Measurements from ENCODE around the gene PPFIA2.

DNA sequence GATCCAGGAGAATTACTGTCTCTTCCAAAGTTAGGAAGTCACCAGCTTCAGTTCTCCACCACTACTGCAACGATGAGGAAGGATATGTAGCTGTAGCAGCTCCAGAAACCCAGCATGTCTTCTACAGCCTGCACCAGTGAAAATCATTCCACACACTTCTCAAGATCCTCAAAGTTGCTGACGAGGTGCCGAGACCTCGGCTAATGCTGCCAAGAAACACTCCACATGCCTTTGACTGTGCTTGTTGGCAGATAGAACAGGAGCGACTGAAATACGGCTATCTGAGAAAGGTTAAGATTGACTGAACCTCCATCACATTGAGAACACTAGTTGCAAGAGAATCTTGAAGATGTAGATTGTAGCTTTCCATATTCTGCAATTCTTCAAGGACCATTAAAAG is 241.9 kb downstream of the PPFIA2 start:
- TF ChIP-seq, protein P1, sequence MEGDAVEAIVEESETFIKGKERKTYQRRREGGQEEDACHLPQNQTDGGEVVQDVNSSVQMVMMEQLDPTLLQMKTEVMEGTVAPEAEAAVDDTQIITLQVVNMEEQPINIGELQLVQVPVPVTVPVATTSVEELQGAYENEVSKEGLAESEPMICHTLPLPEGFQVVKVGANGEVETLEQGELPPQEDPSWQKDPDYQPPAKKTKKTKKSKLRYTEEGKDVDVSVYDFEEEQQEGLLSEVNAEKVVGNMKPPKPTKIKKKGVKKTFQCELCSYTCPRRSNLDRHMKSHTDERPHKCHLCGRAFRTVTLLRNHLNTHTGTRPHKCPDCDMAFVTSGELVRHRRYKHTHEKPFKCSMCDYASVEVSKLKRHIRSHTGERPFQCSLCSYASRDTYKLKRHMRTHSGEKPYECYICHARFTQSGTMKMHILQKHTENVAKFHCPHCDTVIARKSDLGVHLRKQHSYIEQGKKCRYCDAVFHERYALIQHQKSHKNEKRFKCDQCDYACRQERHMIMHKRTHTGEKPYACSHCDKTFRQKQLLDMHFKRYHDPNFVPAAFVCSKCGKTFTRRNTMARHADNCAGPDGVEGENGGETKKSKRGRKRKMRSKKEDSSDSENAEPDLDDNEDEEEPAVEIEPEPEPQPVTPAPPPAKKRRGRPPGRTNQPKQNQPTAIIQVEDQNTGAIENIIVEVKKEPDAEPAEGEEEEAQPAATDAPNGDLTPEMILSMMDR (conservative IDR thresholded peaks at IDR 0.05; ENCODE audit: low read length) = no peak
- no peak for TF ChIP-seq EZH2phosphoT487 (IDR thresholded peaks at IDR 0.05; ENCODE audit: borderline replicate concordance)

Measured in Loucy (cell line).